Measurements from ENCODE around the gene STAM2.
A peak's percentile ranks its signal among the peaks of the same experiment; 100 is the strongest.
"Not testable (repeated sequence)": the region's sequence is repeated elsewhere in the genome, so short reads cannot be mapped to it uniquely, and the experiment has no call there.

The STAM2 gene

GRCh38 chr2:152155209-152155608 is 20.4 kb downstream of the STAM2 start:
- no peaks in the 10 kb centered on the region for H3K9me3 ChIP-seq (ENCODE audit: control insufficient read depth, insufficient read depth, low read length)
- H3K36me3 ChIP-seq (ENCODE audit: control insufficient read depth, insufficient read depth, low read length) = no peaks in the 10 kb centered on the region
- no peak overlapping the region for H3K27ac ChIP-seq (ENCODE audit: low read depth, low read length)
- H3K9ac ChIP-seq (ENCODE audit: low read depth, low read length) = no peak overlapping the region
- H3K27me3 ChIP-seq (ENCODE audit: control insufficient read depth, insufficient read depth, low read length) = no peaks in the 10 kb centered on the region
- no peak overlapping the region for H3K4me3 ChIP-seq (ENCODE audit: low read depth, low read length)
- no peaks in the 10 kb centered on the region; the same call in 1 of the 2 replicates for H3K4me1 ChIP-seq (ENCODE audit: control insufficient read depth, insufficient read depth, low read length)

GRCh38 chr2:152154462-152154861 is 21.1 kb downstream of the STAM2 start:
- Histone ChIP-seq H3K27me3 (ENCODE audit: control insufficient read depth, insufficient read depth, low read length) (no peaks in the 10 kb centered on the region), H3K4me3 (ENCODE audit: low read depth, low read length) (no peak overlapping the region), H3K9me3 (ENCODE audit: control insufficient read depth, insufficient read depth, low read length) (no peaks in the 10 kb centered on the region), H3K9ac (ENCODE audit: low read depth, low read length) (no peak overlapping the region), H3K4me1 (ENCODE audit: control insufficient read depth, insufficient read depth, low read length) (no peaks in the 10 kb centered on the region; the same call in 1 of the 2 replicates), H3K36me3 (ENCODE audit: control insufficient read depth, insufficient read depth, low read length) (no peaks in the 10 kb centered on the region), H3K27ac (ENCODE audit: low read depth, low read length) (no peak overlapping the region)

GRCh38 chr2:152134488-152135280 is 40.9 kb downstream of the STAM2 start:
- H3K4me3 ChIP-seq (ENCODE audit: low read depth, low read length) = no peak overlapping the region
- H3K9ac ChIP-seq (ENCODE audit: low read depth, low read length) = no peak overlapping the region
- H3K27me3 ChIP-seq (ENCODE audit: control insufficient read depth, insufficient read depth, low read length) = no peaks in the 10 kb centered on the region
- peak overlapping the region; percentile 60 for H3K27ac ChIP-seq (ENCODE audit: low read depth, low read length)
- no peaks in the 10 kb centered on the region for H3K9me3 ChIP-seq (ENCODE audit: control insufficient read depth, insufficient read depth, low read length)
- H3K36me3 ChIP-seq (ENCODE audit: control insufficient read depth, insufficient read depth, low read length) = no peaks in the 10 kb centered on the region
- peaks cover 12% of the 10 kb centered on the region; the same call in 1 of the 2 replicates for H3K4me1 ChIP-seq (ENCODE audit: control insufficient read depth, insufficient read depth, low read length)

- no peaks in the 10 kb centered on the region for H3K9me3 ChIP-seq (ENCODE audit: control insufficient read depth, insufficient read depth, low read length)
- peaks cover 12% of the 10 kb centered on the region; the same call in 1 of the 2 replicates for H3K4me1 ChIP-seq (ENCODE audit: control insufficient read depth, insufficient read depth, low read length)
- no peaks in the 10 kb centered on the region for H3K27me3 ChIP-seq (ENCODE audit: control insufficient read depth, insufficient read depth, low read length)
- H3K4me3 ChIP-seq (ENCODE audit: low read depth, low read length) = no peak overlapping the region
- no peaks in the 10 kb centered on the region for H3K36me3 ChIP-seq (ENCODE audit: control insufficient read depth, insufficient read depth, low read length)
- no peak overlapping the region for H3K9ac ChIP-seq (ENCODE audit: low read depth, low read length)
- H3K27ac ChIP-seq (ENCODE audit: low read depth, low read length) = no peak overlapping the region
Measured at GRCh38 chr2:152132306-152132705, 43.3 kb downstream of the STAM2 start.

GRCh38 chr2:152127628-152128027 is 47.9 kb downstream of the STAM2 start:
- Histone ChIP-seq H3K27me3 (ENCODE audit: control insufficient read depth, insufficient read depth, low read length) (no peaks in the 10 kb centered on the region), H3K27ac (ENCODE audit: low read depth, low read length) (no peak overlapping the region)

GRCh38 chr2:152126664-152127063 is 48.9 kb downstream of the STAM2 start:
- Histone ChIP-seq H3K4me3 (ENCODE audit: low read depth, low read length) (no peak overlapping the region), H3K9me3 (ENCODE audit: control insufficient read depth, insufficient read depth, low read length) (no peaks in the 10 kb centered on the region), H3K9ac (ENCODE audit: low read depth, low read length) (no peak overlapping the region), H3K4me1 (ENCODE audit: control insufficient read depth, insufficient read depth, low read length) (no peaks in the 10 kb centered on the region), H3K27me3 (ENCODE audit: control insufficient read depth, insufficient read depth, low read length) (no peaks in the 10 kb centered on the region), H3K36me3 (ENCODE audit: control insufficient read depth, insufficient read depth, low read length) (no peaks in the 10 kb centered on the region), H3K27ac (ENCODE audit: low read depth, low read length) (no peak overlapping the region)

More at GRCh38 chr2:152127628-152128027, 47.9 kb downstream of the STAM2 start:
- H3K36me3 ChIP-seq (ENCODE audit: control insufficient read depth, insufficient read depth, low read length) = no peaks in the 10 kb centered on the region
- H3K4me1 ChIP-seq (ENCODE audit: control insufficient read depth, insufficient read depth, low read length) = no peaks in the 10 kb centered on the region
- H3K9me3 ChIP-seq (ENCODE audit: control insufficient read depth, insufficient read depth, low read length) = no peaks in the 10 kb centered on the region
- H3K4me3 ChIP-seq (ENCODE audit: low read depth, low read length) = no peak overlapping the region
- H3K9ac ChIP-seq (ENCODE audit: low read depth, low read length) = no peak overlapping the region

- no peak overlapping the region for H3K27ac ChIP-seq (ENCODE audit: low read depth, low read length)
- H3K27me3 ChIP-seq (ENCODE audit: control insufficient read depth, insufficient read depth, low read length) = no peaks in the 10 kb centered on the region
- H3K36me3 ChIP-seq (ENCODE audit: control insufficient read depth, insufficient read depth, low read length) = no peaks in the 10 kb centered on the region
- H3K9me3 ChIP-seq (ENCODE audit: control insufficient read depth, insufficient read depth, low read length) = no peaks in the 10 kb centered on the region
- no peak overlapping the region for H3K9ac ChIP-seq (ENCODE audit: low read depth, low read length)
- peaks cover 15% of the 10 kb centered on the region for H3K4me1 ChIP-seq (ENCODE audit: control insufficient read depth, insufficient read depth, low read length)
- H3K4me3 ChIP-seq (ENCODE audit: low read depth, low read length) = no peak overlapping the region
Measured at GRCh38 chr2:152122161-152122560, 53.4 kb downstream of the STAM2 start.

- Histone ChIP-seq H3K9me3 (ENCODE audit: control insufficient read depth, insufficient read depth, low read length) (no peaks in the 10 kb centered on the region), H3K27ac (ENCODE audit: low read depth, low read length) (no peak overlapping the region), H3K4me3 (ENCODE audit: low read depth, low read length) (no peak overlapping the region), H3K9ac (ENCODE audit: low read depth, low read length) (no peak overlapping the region), H3K36me3 (ENCODE audit: control insufficient read depth, insufficient read depth, low read length) (no peaks in the 10 kb centered on the region), H3K27me3 (ENCODE audit: control insufficient read depth, insufficient read depth, low read length) (no peaks in the 10 kb centered on the region), H3K4me1 (ENCODE audit: control insufficient read depth, insufficient read depth, low read length) (peaks cover 15% of the 10 kb centered on the region)
Measured at GRCh38 chr2:152120430-152120829, 55.1 kb downstream of the STAM2 start.

- H3K27ac ChIP-seq (ENCODE audit: low read depth, low read length) = no peak overlapping the region
- H3K9ac ChIP-seq (ENCODE audit: low read depth, low read length) = no peak overlapping the region
Measured at GRCh38 chr2:152115952-152116351, 59.6 kb downstream of the STAM2 start.

GRCh38 chr2:152114366-152114765 is 61.2 kb downstream of the STAM2 start:
- Histone ChIP-seq H3K36me3 (ENCODE audit: control insufficient read depth, insufficient read depth, low read length) (no peaks in the 10 kb centered on the region), H3K4me1 (ENCODE audit: control insufficient read depth, insufficient read depth, low read length) (peaks cover 10% of the 10 kb centered on the region), H3K9me3 (ENCODE audit: control insufficient read depth, insufficient read depth, low read length) (no peaks in the 10 kb centered on the region), H3K9ac (ENCODE audit: low read depth, low read length) (no peak overlapping the region), H3K4me3 (ENCODE audit: low read depth, low read length) (no peak overlapping the region), H3K27me3 (ENCODE audit: control insufficient read depth, insufficient read depth, low read length) (no peaks in the 10 kb centered on the region), H3K27ac (ENCODE audit: low read depth, low read length) (no peak overlapping the region)

More at GRCh38 chr2:152115952-152116351, 59.6 kb downstream of the STAM2 start:
- Histone ChIP-seq H3K4me1 (ENCODE audit: control insufficient read depth, insufficient read depth, low read length) (peaks cover 18% of the 10 kb centered on the region), H3K36me3 (ENCODE audit: control insufficient read depth, insufficient read depth, low read length) (no peaks in the 10 kb centered on the region), H3K27me3 (ENCODE audit: control insufficient read depth, insufficient read depth, low read length) (no peaks in the 10 kb centered on the region), H3K9me3 (ENCODE audit: control insufficient read depth, insufficient read depth, low read length) (no peaks in the 10 kb centered on the region), H3K4me3 (ENCODE audit: low read depth, low read length) (no peak overlapping the region)

GRCh38 chr2:152107140-152107539 is 68.4 kb downstream of the STAM2 start:
- H3K4me3 ChIP-seq (ENCODE audit: low read depth, low read length); H3K36me3 ChIP-seq (ENCODE audit: control insufficient read depth, insufficient read depth, low read length); H3K4me1 ChIP-seq (ENCODE audit: control insufficient read depth, insufficient read depth, low read length); H3K9ac ChIP-seq (ENCODE audit: low read depth, low read length); H3K9me3 ChIP-seq (ENCODE audit: control insufficient read depth, insufficient read depth, low read length); H3K27ac ChIP-seq (ENCODE audit: low read depth, low read length); H3K27me3 ChIP-seq (ENCODE audit: control insufficient read depth, insufficient read depth, low read length): not testable (repeated sequence)

Data from HUES48 (cell line).